Activated T-cell treated with anti-CD3 and anti-CD28 coated beads for 48 hours (primary cell): ENCODE data around the gene CFAP45.

Source experiments
- DNase-seq: peaks from one replicate; pipeline ENCODE4 v3.0.0-alpha.2; 2020; ENCODE audit warnings: low read depth

Gene CFAP45

GRCh38 chr1:159826441-159827101 lies 73.4 kb downstream of the CFAP45 start, which contains the start of gene SLAMF8:
TSS of gene SLAMF8 (plus strand) at chr1:159826873. CDS start at chr1:159826899, 26 bp downstream.
- DNase-seq = peak; percentile 35

GRCh38 chr1:159825564-159825963 lies 74.4 kb downstream of the CFAP45 start:
- DNase-seq = no peak

- no peak for DNase-seq
Observed at GRCh38 chr1:159823406-159823805, 76.6 kb downstream of the CFAP45 start.
